Activated CD4-positive, alpha-beta T cell treated with anti-CD3 and anti-CD28 coated beads, Interleukin-2, amount 10 ng/mL, durations not matched to agents 24 days and 14 days (primary cell): ENCODE data around the gene SEL1L3. TPM values are rescaled to one million over a fixed set of nuclear protein-coding genes. Genes with fewer than 3 reads are reported as not detected.

Experiments used
- DNase-seq: peaks from one replicate; pipeline ENCODE4 v3.0.0; 2022
- H3K27ac Mint-ChIP-seq: one replicate; pipeline ENCODE4 v1.8.0; 2022; ENCODE audit warnings: mild to moderate bottlenecking, mixed read lengths
- H3K27me3 Mint-ChIP-seq: one replicate; pipeline ENCODE4 v1.8.0; 2022; ENCODE audit warnings: mixed read lengths
- H3K36me3 Mint-ChIP-seq: one replicate; pipeline ENCODE4 v1.8.0; 2022; ENCODE audit warnings: low read depth, mild to moderate bottlenecking, mixed read lengths
- H3K4me1 Mint-ChIP-seq: one replicate; pipeline ENCODE4 v1.8.0; 2021; ENCODE audit warnings: mixed read lengths
- H3K4me3 Mint-ChIP-seq: one replicate; pipeline ENCODE4 v1.8.0; 2022; ENCODE audit warnings: mild to moderate bottlenecking, moderate library complexity, mixed read lengths
- H3K9me3 Mint-ChIP-seq: one replicate; pipeline ENCODE4 v1.8.0; 2021; ENCODE audit warnings: mixed read lengths
- intact Hi-C: fragments of 100-400 bp; cut with micrococcal nuclease; formaldehyde crosslinking; loops from one replicate; pipeline ENCODE4 v1.15.1; 2023
- total RNA-seq: library from RNA; stranded (reverse); gene quantifications from 2 replicates; pipeline ENCODE4 v1.2.3, GENCODE V29; 2022

SEL1L3 gene
- total RNA-seq, 1 donor from 2014 or later: 35.3 TPM

DNA sequence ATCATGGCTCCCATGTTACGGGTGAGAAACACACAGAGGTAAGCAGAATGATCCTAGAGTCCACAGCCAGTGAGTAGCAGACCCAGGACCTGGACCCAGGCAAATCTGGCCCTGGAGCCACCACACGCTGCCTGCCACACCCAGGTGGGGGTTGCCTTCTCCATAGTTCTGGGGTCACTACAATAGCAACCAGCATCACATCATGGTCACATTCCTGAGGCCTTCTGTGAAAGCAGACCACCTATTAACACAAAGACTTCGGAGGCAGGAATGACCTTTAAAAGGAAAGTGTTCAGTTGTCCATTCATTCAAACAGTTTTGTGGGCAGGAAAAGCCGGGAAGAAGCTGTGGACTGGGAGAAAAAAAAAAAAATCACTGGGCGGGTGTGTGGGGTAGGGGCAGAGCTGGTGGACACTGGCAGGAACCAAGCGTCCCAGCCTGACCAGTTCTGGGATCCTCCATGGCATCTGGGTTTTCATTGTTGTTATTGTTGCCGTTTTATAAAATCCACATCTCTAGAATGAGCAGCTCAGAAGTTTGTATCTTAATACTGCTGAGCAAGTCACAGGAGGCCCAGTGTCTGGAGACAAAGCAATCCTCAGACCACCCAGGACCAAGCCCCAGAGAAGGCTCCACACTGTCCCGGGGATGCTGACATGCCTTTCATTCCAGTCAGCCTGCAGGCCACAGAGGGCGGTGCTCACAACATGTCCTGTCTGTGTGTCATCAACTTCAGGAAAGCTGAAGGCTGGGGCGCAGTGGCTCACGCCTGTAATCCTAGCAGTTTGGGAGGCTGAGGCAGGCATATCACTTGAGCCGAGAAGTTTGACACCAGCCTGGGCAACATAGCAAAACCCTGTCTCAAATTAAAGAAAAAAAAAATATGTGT lies 67.0 kb downstream of the SEL1L3 start:
- H3K9me3 Mint-ChIP-seq: no peaks in the 10 kb centered on the region
- no peak overlapping the region for H3K27ac Mint-ChIP-seq
- H3K4me3 Mint-ChIP-seq: no peak overlapping the region
- peaks cover 2% of the 10 kb centered on the region for H3K4me1 Mint-ChIP-seq
- H3K27me3 Mint-ChIP-seq: no peaks in the 10 kb centered on the region
- DNase-seq: no peak
- H3K36me3 Mint-ChIP-seq: peaks cover 58% of the 10 kb centered on the region
- intact Hi-C loops: no loop called here

DNA sequence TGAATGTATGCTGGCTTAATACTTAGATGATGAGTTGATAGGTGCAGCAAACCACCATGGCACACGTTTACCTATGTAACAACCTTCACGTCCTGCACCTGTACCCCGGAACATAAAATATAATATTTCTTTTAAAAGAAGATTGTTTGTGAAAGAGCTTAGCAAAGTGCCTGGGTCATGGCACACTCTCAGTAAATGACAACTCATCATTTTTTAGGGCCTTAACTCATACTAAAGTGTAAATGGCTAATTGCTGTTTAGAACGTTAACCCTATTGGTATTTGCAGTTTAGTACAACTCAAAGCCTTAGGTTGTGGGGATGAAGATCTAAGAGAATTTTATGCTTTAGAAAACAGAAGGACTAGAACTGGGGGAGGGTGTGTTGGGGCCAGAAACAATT lies 67.7 kb downstream of the SEL1L3 start:
- Mint-ChIP-seq H3K4me3 (no peak overlapping the region), H3K4me1 (peaks cover 2% of the 10 kb centered on the region), H3K27me3 (no peaks in the 10 kb centered on the region), H3K36me3 (peaks cover 58% of the 10 kb centered on the region), H3K27ac (no peak overlapping the region), H3K9me3 (no peaks in the 10 kb centered on the region)
- no peak for DNase-seq
- intact Hi-C loops: no loop called here

DNA sequence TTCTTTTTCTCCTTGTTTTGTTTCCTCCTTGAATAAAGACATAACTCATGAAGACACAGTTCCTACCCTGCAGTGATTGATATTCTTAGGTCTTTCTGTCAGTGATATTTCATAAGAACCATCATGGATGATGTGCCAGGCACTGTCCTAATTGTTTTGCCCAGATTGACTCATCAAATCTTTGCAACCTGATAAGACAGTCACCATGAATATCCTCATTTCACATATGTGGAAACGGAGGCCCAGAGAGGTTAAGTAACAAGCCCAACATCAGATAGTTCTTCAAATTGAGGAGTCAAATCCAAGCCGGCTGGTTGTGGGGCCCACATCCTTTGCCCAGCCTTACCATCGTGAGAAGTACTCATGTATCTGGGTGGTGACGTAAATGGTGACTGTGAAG lies 69.9 kb downstream of the SEL1L3 start:
- DNase-seq: no peak
- H3K27me3 Mint-ChIP-seq: no peaks in the 10 kb centered on the region
- no peak overlapping the region for H3K4me3 Mint-ChIP-seq
- H3K36me3 Mint-ChIP-seq: peaks cover 59% of the 10 kb centered on the region
- no peaks in the 10 kb centered on the region for H3K9me3 Mint-ChIP-seq
- intact Hi-C loops: no loop called here
- H3K4me1 Mint-ChIP-seq: peaks cover 2% of the 10 kb centered on the region
- H3K27ac Mint-ChIP-seq: no peak overlapping the region

- Mint-ChIP-seq H3K27ac (no peak overlapping the region), H3K4me1 (peaks cover 2% of the 10 kb centered on the region), H3K9me3 (no peaks in the 10 kb centered on the region), H3K36me3 (peaks cover 59% of the 10 kb centered on the region), H3K27me3 (no peaks in the 10 kb centered on the region), H3K4me3 (no peak overlapping the region)
- DNase-seq: no peak
- intact Hi-C loops: no loop called here
Observed at GRCh38 chr4:25792200-25792791, 70.5 kb downstream of the SEL1L3 start.

- Mint-ChIP-seq H3K9me3 (no peaks in the 10 kb centered on the region), H3K27me3 (no peaks in the 10 kb centered on the region), H3K4me1 (peaks cover 2% of the 10 kb centered on the region), H3K36me3 (peaks cover 61% of the 10 kb centered on the region), H3K4me3 (no peak overlapping the region), H3K27ac (no peak overlapping the region)
- intact Hi-C loops: no loop called here
- no peak for DNase-seq
Observed at GRCh38 chr4:25790024-25790423, 72.8 kb downstream of the SEL1L3 start.

- peaks cover 64% of the 10 kb centered on the region for H3K36me3 Mint-ChIP-seq
- no peak overlapping the region for H3K27ac Mint-ChIP-seq
- DNase-seq: no peak
- peaks cover 3% of the 10 kb centered on the region for H3K4me1 Mint-ChIP-seq
- no peak overlapping the region for H3K4me3 Mint-ChIP-seq
- no peaks in the 10 kb centered on the region for H3K9me3 Mint-ChIP-seq
- intact Hi-C loops: no loop called here
- H3K27me3 Mint-ChIP-seq: no peaks in the 10 kb centered on the region
Observed at GRCh38 chr4:25788703-25789238, 74.0 kb downstream of the SEL1L3 start.

- H3K4me1 Mint-ChIP-seq: peaks cover 3% of the 10 kb centered on the region
- no peaks in the 10 kb centered on the region for H3K27me3 Mint-ChIP-seq
- H3K27ac Mint-ChIP-seq: no peak overlapping the region
- H3K4me3 Mint-ChIP-seq: no peak overlapping the region
- H3K9me3 Mint-ChIP-seq: no peaks in the 10 kb centered on the region
- DNase-seq: no peak
- H3K36me3 Mint-ChIP-seq: peaks cover 69% of the 10 kb centered on the region
- intact Hi-C loops: no loop called here
Observed at GRCh38 chr4:25786497-25787065, 76.2 kb downstream of the SEL1L3 start.

GRCh38 chr4:25783943-25784342 lies 78.8 kb downstream of the SEL1L3 start:
- no peak for DNase-seq
- Mint-ChIP-seq H3K36me3 (peaks cover 76% of the 10 kb centered on the region), H3K4me3 (no peak overlapping the region), H3K27ac (no peak overlapping the region), H3K4me1 (peaks cover 3% of the 10 kb centered on the region), H3K9me3 (no peaks in the 10 kb centered on the region), H3K27me3 (no peaks in the 10 kb centered on the region)
- intact Hi-C loops: no loop called here

- Mint-ChIP-seq H3K4me3 (no peak overlapping the region), H3K9me3 (no peaks in the 10 kb centered on the region), H3K27me3 (no peaks in the 10 kb centered on the region), H3K27ac (no peak overlapping the region), H3K36me3 (peaks cover 77% of the 10 kb centered on the region), H3K4me1 (peaks cover 3% of the 10 kb centered on the region)
- DNase-seq: no peak
- intact Hi-C loops: no loop called here
Observed at GRCh38 chr4:25783126-25783525, 79.7 kb downstream of the SEL1L3 start.

GRCh38 chr4:25782482-25782881 lies 80.3 kb downstream of the SEL1L3 start:
- no peak overlapping the region for H3K27ac Mint-ChIP-seq
- intact Hi-C loops: no loop called here
- H3K9me3 Mint-ChIP-seq: no peaks in the 10 kb centered on the region
- no peak for DNase-seq
- peaks cover 76% of the 10 kb centered on the region for H3K36me3 Mint-ChIP-seq
- no peak overlapping the region for H3K4me3 Mint-ChIP-seq
- H3K4me1 Mint-ChIP-seq: peaks cover 3% of the 10 kb centered on the region
- H3K27me3 Mint-ChIP-seq: no peaks in the 10 kb centered on the region

- Mint-ChIP-seq H3K27me3 (no peaks in the 10 kb centered on the region), H3K9me3 (no peaks in the 10 kb centered on the region), H3K36me3 (peaks cover 67% of the 10 kb centered on the region), H3K4me1 (peaks cover 2% of the 10 kb centered on the region), H3K4me3 (no peak overlapping the region), H3K27ac (no peak overlapping the region)
- intact Hi-C loops: no loop called here
- DNase-seq: no peak
Observed at GRCh38 chr4:25779021-25779420, 83.8 kb downstream of the SEL1L3 start.

DNA sequence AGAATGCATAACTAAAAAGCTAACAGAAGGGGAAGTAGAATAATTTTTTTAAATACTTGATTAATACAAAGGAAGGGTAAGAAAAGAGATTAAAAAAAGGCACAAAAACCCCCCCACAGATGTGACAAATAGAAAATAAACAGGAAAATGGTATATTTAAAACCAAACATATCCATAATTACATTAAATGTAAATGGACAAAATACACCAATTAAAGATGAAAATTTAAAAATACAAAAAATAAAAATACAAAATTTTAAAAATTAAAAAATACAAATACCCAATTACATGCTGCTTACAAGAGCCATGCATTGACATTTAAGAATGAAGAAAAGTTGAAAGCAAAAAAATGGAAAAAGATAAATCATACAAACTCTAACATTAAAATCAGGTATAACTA lies 86.0 kb downstream of the SEL1L3 start:
- Mint-ChIP-seq H3K27me3 (no peaks in the 10 kb centered on the region), H3K4me1 (no peaks in the 10 kb centered on the region), H3K27ac (no peak overlapping the region), H3K4me3 (no peak overlapping the region), H3K9me3 (no peaks in the 10 kb centered on the region), H3K36me3 (peaks cover 53% of the 10 kb centered on the region)
- DNase-seq: no peak
- intact Hi-C loops: no loop called here

- no peak overlapping the region for H3K27ac Mint-ChIP-seq
- peaks cover 46% of the 10 kb centered on the region for H3K36me3 Mint-ChIP-seq
- no peak overlapping the region for H3K4me3 Mint-ChIP-seq
- no peaks in the 10 kb centered on the region for H3K9me3 Mint-ChIP-seq
- intact Hi-C loops: no loop called here
- H3K4me1 Mint-ChIP-seq: no peaks in the 10 kb centered on the region
- no peaks in the 10 kb centered on the region for H3K27me3 Mint-ChIP-seq
- no peak for DNase-seq
Observed at GRCh38 chr4:25775166-25775565, 87.6 kb downstream of the SEL1L3 start.

- Mint-ChIP-seq H3K4me3 (no peak overlapping the region), H3K4me1 (no peaks in the 10 kb centered on the region), H3K36me3 (peaks cover 34% of the 10 kb centered on the region), H3K27me3 (no peaks in the 10 kb centered on the region), H3K27ac (no peak overlapping the region), H3K9me3 (no peaks in the 10 kb centered on the region)
- intact Hi-C loops: no loop called here
- DNase-seq: no peak
Observed at GRCh38 chr4:25773358-25773757, 89.4 kb downstream of the SEL1L3 start.
